NOMO-1 treated with DMSO at 0.1 percent for 48 hours (cell line): ENCODE results near the gene ALDH9A1.

Experiments
- DNase-seq: peaks from one replicate; lab custom pipeline; 2025; ENCODE audit not compliant: unreplicated experiment; lab: John Stamatoyannopoulos, UW

The ALDH9A1 gene

GRCh38 chr1:165628147-165628822 is 70.1 kb downstream of the ALDH9A1 start:
- no peak for DNase-seq

DNA sequence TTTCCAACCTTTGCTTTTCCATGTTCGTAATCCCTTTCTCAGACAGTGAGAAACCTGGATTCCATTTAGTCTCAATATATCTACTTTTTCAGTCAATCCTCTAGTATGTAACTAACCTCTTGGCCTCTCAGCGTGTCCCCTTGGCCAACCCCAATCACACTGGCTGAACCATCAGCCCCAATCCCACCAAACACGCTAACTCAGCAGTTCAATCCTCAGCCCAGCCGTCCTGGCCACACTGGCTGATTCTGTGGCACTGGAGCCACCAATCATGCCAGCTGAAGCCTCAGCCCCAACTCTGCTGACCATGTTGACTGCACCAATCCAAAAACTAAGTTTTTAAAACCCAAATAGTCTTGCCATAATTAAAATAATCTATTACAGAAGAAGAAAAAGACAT is 73.9 kb downstream of the ALDH9A1 start:
- no peak for DNase-seq

GRCh38 chr1:165623624-165624023 is 74.7 kb downstream of the ALDH9A1 start:
- no peak for DNase-seq

DNA sequence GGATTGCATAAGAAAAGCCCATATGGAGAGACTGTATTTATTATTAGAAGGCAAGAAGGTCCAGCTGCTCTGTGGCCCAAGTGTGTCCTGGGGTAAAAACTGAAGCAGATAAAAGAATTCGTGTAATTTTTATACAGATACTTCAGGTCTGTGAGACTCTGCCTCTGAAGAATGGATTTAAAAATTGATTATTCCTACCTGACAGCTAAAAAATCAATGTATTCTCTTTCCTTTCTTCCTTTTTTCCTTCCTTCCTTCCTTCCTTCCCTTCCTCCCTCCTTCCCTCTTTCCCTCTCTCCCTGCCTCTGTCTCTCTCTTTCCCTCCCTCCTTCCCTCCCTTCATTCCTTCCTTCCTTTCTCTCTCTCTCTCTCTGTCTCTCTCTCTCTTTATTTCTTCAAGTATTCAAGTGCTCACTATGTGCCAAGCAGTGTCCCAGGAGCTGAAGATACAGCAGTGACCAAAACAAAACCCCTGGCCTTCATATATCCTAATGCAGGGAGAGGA is 78.7 kb downstream of the ALDH9A1 start:
- no peak for DNase-seq

- no peak for DNase-seq
Measured at GRCh38 chr1:165616987-165617546, 81.3 kb downstream of the ALDH9A1 start.

DNA sequence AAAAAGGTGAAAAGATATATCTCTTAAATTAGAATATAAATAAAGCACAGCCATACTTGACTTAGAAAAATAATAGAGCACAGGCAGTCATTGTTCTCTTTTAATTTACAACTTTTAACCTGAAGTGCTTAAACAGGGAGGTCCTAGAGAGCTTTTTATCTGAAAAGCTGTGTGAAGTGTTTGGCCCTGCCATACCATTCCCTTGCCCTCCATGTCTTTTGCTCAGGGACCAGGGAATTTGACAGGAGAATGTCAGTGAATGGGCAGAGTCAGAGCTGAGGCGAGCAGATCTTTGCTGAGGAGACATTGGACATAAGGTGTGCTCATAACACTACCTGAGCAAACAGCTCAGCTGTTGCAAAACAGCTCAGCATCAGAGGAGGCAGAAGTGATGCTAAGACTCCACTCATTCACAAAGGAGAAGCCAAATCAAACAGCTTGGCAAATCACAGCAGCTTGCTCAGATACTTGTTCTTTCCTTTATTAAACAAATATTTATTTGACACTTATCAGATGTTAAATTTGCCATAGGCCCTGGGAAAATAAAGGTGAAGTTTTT is 82.2 kb downstream of the ALDH9A1 start:
- DNase-seq = no peak
